ENCODE results near the gene SSTR1. TPM values are rescaled to one million over a fixed set of nuclear protein-coding genes. Genes with fewer than 3 reads are reported as not detected.

The SSTR1 gene
- total RNA-seq, 4 donors from 2014 or later = 0.19 to 0.67 TPM; not detected in 2

GRCh38 chr14:38203929-38204718 lies 3.6 kb upstream of the SSTR1 start:
- H3K4me3 ChIP-seq = no peak overlapping the region
- peaks cover 0 to 36% (median 5%) of the 10 kb centered on the region in 4 donors for H3K27me3 ChIP-seq
- peaks cover 6 to 17% (median 9%) of the 10 kb centered on the region in 3 donors for H3K4me1 ChIP-seq
- intact Hi-C loops (cut with DNase I) = no loop called here
- H3K9me3 ChIP-seq = no peaks in the 10 kb centered on the region
- WGBS, 2 donors = 52 to 53% methylated on average over 2 of the region's 2 CpGs
- H3K36me3 ChIP-seq = no peaks in the 10 kb centered on the region
- no peak overlapping the region for H3K27ac ChIP-seq
- DNase-seq = no peak
- no peak for TF ChIP-seq POLR2A (IDR thresholded peaks at IDR 0.05)
- no peak for TF ChIP-seq CTCF (IDR thresholded peaks at IDR 0.05)

GRCh38 chr14:38204719-38205115 lies 3.0 kb upstream of the SSTR1 start:
- peaks cover 0 to 42% (median 7%) of the 10 kb centered on the region in 4 donors for H3K27me3 ChIP-seq

GRCh38 chr14:38205119-38205813 lies 2.4 kb upstream of the SSTR1 start:
- Histone ChIP-seq H3K27ac (no peak overlapping the region), H3K27me3 (peaks cover 0 to 48% (median 8%) of the 10 kb centered on the region in 4 donors), H3K4me1 (peaks cover 6 to 28% (median 20%) of the 10 kb centered on the region in 3 donors), H3K9me3 (no peaks in the 10 kb centered on the region), H3K4me3 (no peak overlapping the region), H3K36me3 (no peaks in the 10 kb centered on the region)
- no peak for DNase-seq
- no peak for TF ChIP-seq POLR2A (IDR thresholded peaks at IDR 0.05)
- no peak for TF ChIP-seq CTCF (IDR thresholded peaks at IDR 0.05)
- intact Hi-C loops (cut with DNase I) = no loop called here
- WGBS, 2 donors = 70 to 75% methylated on average over 5 of the region's 5 CpGs

More at GRCh38 chr14:38204719-38205115, 3.0 kb upstream of the SSTR1 start:
- DNase-seq = no peak
- Histone ChIP-seq H3K4me3 (no peak overlapping the region), H3K27ac (no peak overlapping the region), H3K9me3 (no peaks in the 10 kb centered on the region), H3K4me1 (peaks cover 6 to 23% (median 14%) of the 10 kb centered on the region in 3 donors), H3K36me3 (no peaks in the 10 kb centered on the region)
- TF ChIP-seq CTCF (IDR thresholded peaks at IDR 0.05) (no peak), POLR2A (IDR thresholded peaks at IDR 0.05) (no peak)
- intact Hi-C loops (cut with DNase I) = no loop called here

- no peak overlapping the region for H3K4me3 ChIP-seq
- intact Hi-C loops (cut with DNase I) = no loop called here
- H3K9me3 ChIP-seq = no peaks in the 10 kb centered on the region
- TF ChIP-seq POLR2A (IDR thresholded peaks at IDR 0.05) (no peak), CTCF (IDR thresholded peaks at IDR 0.05) (no peak)
- H3K36me3 ChIP-seq = no peaks in the 10 kb centered on the region
- H3K27me3 ChIP-seq = peaks cover 0 to 56% (median 9%) of the 10 kb centered on the region in 4 donors
- DNase-seq = no peak
- WGBS, 2 donors = 83% methylated on average over 5 of the region's 5 CpGs
- no peak overlapping the region for H3K27ac ChIP-seq
- peaks cover 6 to 37% (median 21%) of the 10 kb centered on the region in 3 donors for H3K4me1 ChIP-seq
These were observed 1.6 kb upstream of the SSTR1 start for GRCh38 chr14:38205949-38206665.

All from esophagus squamous epithelium (tissue), 5 donors.